ENCODE data around the gene ITFG1.
"Not testable (repeated sequence)": the region's sequence is repeated elsewhere in the genome, so short reads cannot be mapped to it uniquely, and the experiment has no call there.

Gene ITFG1

DNA sequence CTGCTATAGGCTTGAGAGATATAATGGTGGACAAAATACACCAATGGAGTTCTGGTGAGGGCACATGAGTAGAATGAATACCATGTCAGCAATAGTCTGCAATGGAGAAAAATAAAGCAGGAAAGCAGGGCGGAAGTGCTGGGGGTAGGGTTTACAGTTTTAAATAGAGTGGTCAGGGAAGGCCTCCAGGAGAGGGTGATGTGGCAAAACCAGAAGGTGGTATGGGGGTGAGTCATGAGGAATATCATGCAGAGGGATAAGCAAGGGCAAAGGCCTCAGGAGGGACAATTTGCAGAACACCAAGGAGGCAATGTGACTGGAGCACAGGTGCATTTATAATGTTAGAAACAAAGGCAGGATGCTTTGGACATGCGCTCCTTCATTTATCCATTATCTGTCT, 102.0 kb downstream of the ITFG1 start:
- TF ChIP-seq CTCF (IDR thresholded peaks at IDR 0.05; ENCODE audit: control insufficient read depth, insufficient read depth, low read depth, low read length, missing control alignments) = no peak

GRCh38 chr16:47349029-47349428, 111.8 kb downstream of the ITFG1 start:
- H3K4me3 ChIP-seq (ENCODE audit: control insufficient read depth, low read depth, low read length); DNase-seq (ENCODE audit: low read depth): not testable (repeated sequence)

More for the DNA sequence above, 102.0 kb downstream of the ITFG1 start:
- no peak for DNase-seq (ENCODE audit: low read depth)
- no peak overlapping the region for H3K4me3 ChIP-seq (ENCODE audit: control insufficient read depth, low read depth, low read length)

GRCh38 chr16:47347021-47347696, 113.7 kb downstream of the ITFG1 start:
- DNase-seq (ENCODE audit: low read depth) = not testable (repeated sequence)

DNA sequence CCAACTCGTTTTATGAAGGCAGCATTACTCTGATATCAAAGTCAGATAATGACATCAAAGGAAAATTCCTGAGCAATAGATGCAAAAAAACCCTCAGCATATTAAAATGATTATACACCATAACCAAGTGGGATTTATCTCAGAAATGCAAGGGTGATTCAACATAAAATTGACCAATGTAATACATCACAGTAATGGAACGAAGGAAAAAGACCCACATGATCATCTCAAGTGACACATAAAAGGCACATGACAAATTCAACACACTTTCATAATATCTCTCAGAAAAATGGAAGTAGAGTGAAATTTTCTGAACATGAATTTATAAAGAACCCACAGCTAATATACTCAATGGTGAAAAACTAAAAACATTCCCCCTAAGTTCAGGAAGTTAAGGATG, 118.8 kb downstream of the ITFG1 start:
- DNase-seq (ENCODE audit: low read depth) = no peak

More at GRCh38 chr16:47347021-47347696, 113.7 kb downstream of the ITFG1 start:
- H3K4me3 ChIP-seq (ENCODE audit: control insufficient read depth, low read depth, low read length) = not testable (repeated sequence)

GRCh38 chr16:47330562-47330961, 130.3 kb downstream of the ITFG1 start:
- not testable (repeated sequence) for H3K4me3 ChIP-seq (ENCODE audit: control insufficient read depth, low read depth, low read length); DNase-seq (ENCODE audit: low read depth)

More for the DNA sequence above, 118.8 kb downstream of the ITFG1 start:
- H3K4me3 ChIP-seq (ENCODE audit: control insufficient read depth, low read depth, low read length) = no peak overlapping the region
- no peak for TF ChIP-seq CTCF (IDR thresholded peaks at IDR 0.05; ENCODE audit: control insufficient read depth, insufficient read depth, low read depth, low read length, missing control alignments)

- DNase-seq (ENCODE audit: low read depth) = not testable (repeated sequence)
Observed at GRCh38 chr16:47324309-47324708, 136.6 kb downstream of the ITFG1 start.

DNA sequence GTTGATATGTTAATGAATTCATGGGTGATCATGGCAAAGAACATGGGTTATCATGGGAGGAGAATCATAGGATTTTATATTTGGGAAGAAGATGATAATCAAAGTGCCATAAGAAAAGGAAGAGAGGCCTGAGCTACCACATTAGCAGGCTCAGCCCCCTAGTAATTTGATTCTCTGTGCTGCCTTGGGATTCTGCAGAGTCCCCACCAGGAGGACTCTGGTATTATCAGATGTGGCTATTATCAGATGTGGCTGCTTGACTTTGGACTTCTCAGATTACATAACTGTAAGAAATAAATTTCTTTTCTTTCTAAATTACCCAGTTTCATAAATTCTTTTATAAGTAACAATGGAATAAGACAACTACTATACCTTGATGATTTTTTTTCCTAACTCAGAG, 137.6 kb downstream of the ITFG1 start:
- TF ChIP-seq CTCF (IDR thresholded peaks at IDR 0.05; ENCODE audit: control insufficient read depth, insufficient read depth, low read depth, low read length, missing control alignments) = no peak
- H3K4me3 ChIP-seq (ENCODE audit: control insufficient read depth, low read depth, low read length) = no peak overlapping the region
- no peak for DNase-seq (ENCODE audit: low read depth)

More at GRCh38 chr16:47324309-47324708, 136.6 kb downstream of the ITFG1 start:
- H3K4me3 ChIP-seq (ENCODE audit: control insufficient read depth, low read depth, low read length) = not testable (repeated sequence)

DNA sequence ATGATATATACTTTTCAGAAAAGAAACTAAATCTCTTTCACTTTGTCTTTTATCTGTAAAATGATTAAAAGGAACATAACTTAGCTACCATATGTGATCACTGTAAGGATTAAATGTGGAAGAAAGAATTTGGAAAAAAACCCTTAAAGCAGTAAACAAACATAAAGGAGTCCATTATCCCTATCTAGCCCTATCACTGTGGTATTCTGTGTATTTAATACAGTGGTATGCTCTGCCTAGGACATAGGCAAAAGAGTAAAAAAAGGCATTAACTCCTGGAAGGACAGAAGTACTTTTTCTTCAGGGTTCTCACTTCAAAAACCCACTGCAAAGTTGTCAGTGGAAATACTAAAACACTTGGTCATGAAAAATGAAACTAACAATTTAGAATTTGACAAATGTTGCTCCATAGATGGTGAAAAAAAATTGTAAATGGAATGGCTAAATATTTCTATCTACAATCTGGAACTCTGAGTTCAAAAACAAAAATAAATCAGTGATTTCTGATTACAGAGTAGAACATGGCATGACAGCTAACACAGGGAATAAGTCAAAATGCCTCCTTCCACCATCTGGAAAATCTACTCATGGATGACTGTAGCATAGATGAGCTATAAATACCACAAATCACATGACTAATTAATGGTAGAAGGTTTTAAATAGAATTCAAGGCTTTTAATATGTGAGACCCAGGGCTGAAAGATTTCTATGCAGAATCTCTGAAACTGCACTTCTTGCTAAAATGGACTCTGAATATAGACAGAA, 140.1 kb downstream of the ITFG1 start:
- H3K4me3 ChIP-seq (ENCODE audit: control insufficient read depth, low read depth, low read length) = no peak overlapping the region
- DNase-seq (ENCODE audit: low read depth) = no peak
- no peak for TF ChIP-seq CTCF (IDR thresholded peaks at IDR 0.05; ENCODE audit: control insufficient read depth, insufficient read depth, low read depth, low read length, missing control alignments)
